Measurements from ENCODE around the gene NKX1-1. TPM values are rescaled to one million over a fixed set of nuclear protein-coding genes. Genes with fewer than 3 reads are reported as not detected.

The NKX1-1 gene
- total RNA-seq (not detected), total RNA-seq (0 to 0.12 (median 0) reads per million in 172 experiments)
- polyA plus RNA-seq (2013, experiment 1 of 2), result not detected
- not detected for polyA plus RNA-seq (2013, experiment 2 of 2)

GRCh38 chr4:1406394-1406980 is at the start of gene NKX1-1:
NKX1-1 (minus strand) TSS chr4:1406442; CDS start chr4:1406442, 0 bp downstream.
- peaks cover 51% of the 10 kb centered on the region for H3K27me3 Mint-ChIP-seq
- CTCF ChIA-PET, result no interaction called here
- Histone ChIP-seq H3K4me1 (ENCODE audit: insufficient read depth, low read length) (peaks cover 22% of the 10 kb centered on the region), H3K9me3 (ENCODE audit: control insufficient read depth in 1 of 2, insufficient read depth in 1 of 2, low read length in 2 of 2) (peaks cover 0 to 56% of the 10 kb centered on the region in 2 experiments), H3K36me3 (ENCODE audit: insufficient read depth, low read length) (no peaks in the 10 kb centered on the region), H3K4me3 (ENCODE audit: low read length) (no peak within 1 kb of the TSS), H3K27ac (ENCODE audit: low read depth in 1 of 2, low read length in 2 of 2) (no peak within 1 kb of the TSS), H3K27me3 (ENCODE audit: control insufficient read depth in 1 of 2, insufficient read depth in 2 of 2, low read length in 2 of 2) (peaks cover 63 to 73% of the 10 kb centered on the region in 2 experiments)
- no peak for ATAC-seq (ENCODE audit: poor library complexity)
- TF ChIP-seq, protein P1, sequence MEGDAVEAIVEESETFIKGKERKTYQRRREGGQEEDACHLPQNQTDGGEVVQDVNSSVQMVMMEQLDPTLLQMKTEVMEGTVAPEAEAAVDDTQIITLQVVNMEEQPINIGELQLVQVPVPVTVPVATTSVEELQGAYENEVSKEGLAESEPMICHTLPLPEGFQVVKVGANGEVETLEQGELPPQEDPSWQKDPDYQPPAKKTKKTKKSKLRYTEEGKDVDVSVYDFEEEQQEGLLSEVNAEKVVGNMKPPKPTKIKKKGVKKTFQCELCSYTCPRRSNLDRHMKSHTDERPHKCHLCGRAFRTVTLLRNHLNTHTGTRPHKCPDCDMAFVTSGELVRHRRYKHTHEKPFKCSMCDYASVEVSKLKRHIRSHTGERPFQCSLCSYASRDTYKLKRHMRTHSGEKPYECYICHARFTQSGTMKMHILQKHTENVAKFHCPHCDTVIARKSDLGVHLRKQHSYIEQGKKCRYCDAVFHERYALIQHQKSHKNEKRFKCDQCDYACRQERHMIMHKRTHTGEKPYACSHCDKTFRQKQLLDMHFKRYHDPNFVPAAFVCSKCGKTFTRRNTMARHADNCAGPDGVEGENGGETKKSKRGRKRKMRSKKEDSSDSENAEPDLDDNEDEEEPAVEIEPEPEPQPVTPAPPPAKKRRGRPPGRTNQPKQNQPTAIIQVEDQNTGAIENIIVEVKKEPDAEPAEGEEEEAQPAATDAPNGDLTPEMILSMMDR (IDR thresholded peaks at IDR 0.05), result no peak
- H3K27ac Mint-ChIP-seq, result no peak within 1 kb of the TSS
- POLR2A ChIA-PET, result no interaction called here
- intact Hi-C loops (cut with DNase I, micrococcal nuclease), result no loop called here
- no peaks in the 10 kb centered on the region for H3K4me1 Mint-ChIP-seq (ENCODE audit: low read depth)
- H3K4me3 Mint-ChIP-seq, result no peak within 1 kb of the TSS
- H3K36me3 Mint-ChIP-seq (ENCODE audit: low read depth), result no peaks in the 10 kb centered on the region
- DNase-seq, result peak in 1 of 14 experiments; percentile 5
- no peaks in the 10 kb centered on the region for H3K9me3 Mint-ChIP-seq

- no peaks in the 10 kb centered on the region for H3K4me1 ChIP-seq (ENCODE audit: insufficient read depth, low read length)
- intact Hi-C loops (cut with DNase I, micrococcal nuclease), result no loop called here
- Mint-ChIP-seq H3K4me1 (ENCODE audit: low read depth) (no peaks in the 10 kb centered on the region), H3K36me3 (ENCODE audit: low read depth) (no peaks in the 10 kb centered on the region), H3K27ac (no peak overlapping the region), H3K27me3 (peaks cover 31% of the 10 kb centered on the region), H3K9me3 (peaks cover 27% of the 10 kb centered on the region), H3K4me3 (no peak overlapping the region)
- ChIA-PET POLR2A (interaction anchor here (0.6 kb wide), 1 partner anchor 951 kb away, joined by 4 read pairs; no protein-coding TSS in a partner anchor), CTCF (no interaction called here)
- no peak overlapping the region for H3K27ac ChIP-seq (ENCODE audit: low read depth in 1 of 2, low read length in 2 of 2)
- no peaks in the 10 kb centered on the region for H3K36me3 ChIP-seq (ENCODE audit: insufficient read depth, low read length)
- peaks cover 0 to 35% of the 10 kb centered on the region in 2 experiments for H3K9me3 ChIP-seq (ENCODE audit: control insufficient read depth in 1 of 2, insufficient read depth in 1 of 2, low read length in 2 of 2)
- DNase-seq, result no peak
- H3K4me3 ChIP-seq (ENCODE audit: low read length), result no peak overlapping the region
- ATAC-seq (ENCODE audit: poor library complexity), result no peak
- peaks cover 5 to 13% of the 10 kb centered on the region in 2 experiments for H3K27me3 ChIP-seq (ENCODE audit: control insufficient read depth in 1 of 2, insufficient read depth in 2 of 2, low read length in 2 of 2)
- TF ChIP-seq, protein P1 (IDR thresholded peaks at IDR 0.05), result no peak
These were observed 47.5 kb upstream of the NKX1-1 start for GRCh38 chr4:1453731-1454130.

GRCh38 chr4:1452431-1453051 is 46.3 kb upstream of the NKX1-1 start:
- no peaks in the 10 kb centered on the region for H3K4me1 ChIP-seq (ENCODE audit: insufficient read depth, low read length)
- H3K27me3 ChIP-seq (ENCODE audit: control insufficient read depth in 1 of 2, insufficient read depth in 2 of 2, low read length in 2 of 2), result peaks cover 0 to 11% of the 10 kb centered on the region in 2 experiments
- DNase-seq (no peak), ATAC-seq (ENCODE audit: poor library complexity) (no peak)
- H3K27ac ChIP-seq (ENCODE audit: low read depth in 1 of 2, low read length in 2 of 2), result no peak overlapping the region
- TF ChIP-seq, protein P1 (IDR thresholded peaks at IDR 0.05), result no peak
- H3K27ac Mint-ChIP-seq, result no peak overlapping the region
- H3K9me3 ChIP-seq (ENCODE audit: control insufficient read depth in 1 of 2, insufficient read depth in 1 of 2, low read length in 2 of 2), result peaks cover 0 to 33% of the 10 kb centered on the region in 2 experiments
- CTCF ChIA-PET, result no interaction called here
- H3K4me3 ChIP-seq (ENCODE audit: low read length), result no peak overlapping the region
- peaks cover 27% of the 10 kb centered on the region for H3K9me3 Mint-ChIP-seq
- no peaks in the 10 kb centered on the region for H3K36me3 ChIP-seq (ENCODE audit: insufficient read depth, low read length)
- H3K4me3 Mint-ChIP-seq, result no peak overlapping the region
- intact Hi-C loops (cut with DNase I, micrococcal nuclease), result no loop called here
- H3K36me3 Mint-ChIP-seq (ENCODE audit: low read depth), result no peaks in the 10 kb centered on the region
- POLR2A ChIA-PET, result no interaction called here
- H3K27me3 Mint-ChIP-seq, result peaks cover 20% of the 10 kb centered on the region
- no peaks in the 10 kb centered on the region for H3K4me1 Mint-ChIP-seq (ENCODE audit: low read depth)

Data from CD4-positive, alpha-beta T cell (primary cell).